WTC11 (cell line): Measurements from ENCODE around the gene TBC1D19.

Experiments used
- FOXP1 ChIP-seq: sonication (generic); formaldehyde crosslinking; IDR thresholded peaks from 2 replicates; pipeline ENCODE4 v1.8.0; 2022; ENCODE audit warnings: missing genetic modification reagents, mild to moderate bottlenecking, moderate library complexity, borderline replicate concordance
- SP1 ChIP-seq: sonication (generic); formaldehyde crosslinking; conservative IDR thresholded peaks from 2 replicates; pipeline ENCODE4 v1.8.1; 2022; ENCODE audit warnings: missing genetic modification reagents
- STAT6 ChIP-seq: sonication (generic); formaldehyde crosslinking; conservative IDR thresholded peaks from 2 replicates; pipeline ENCODE4 v1.8.1; 2023; ENCODE audit warnings: mild to moderate bottlenecking, low read depth, missing genetic modification reagents, moderate library complexity
- USF2 ChIP-seq: sonication (generic); formaldehyde crosslinking; IDR thresholded peaks from 2 replicates; pipeline ENCODE4 v1.8.1; 2023; ENCODE audit warnings: mild to moderate bottlenecking, missing genetic modification reagents, moderate library complexity
- TF ChIP-seq, protein P1 (sequence below): fragments of 200-600 bp; IDR thresholded peaks from 2 replicates; pipeline ENCODE4 v1.8.0; 2022; ENCODE audit warnings: antibody characterized with exemption

DNA sequence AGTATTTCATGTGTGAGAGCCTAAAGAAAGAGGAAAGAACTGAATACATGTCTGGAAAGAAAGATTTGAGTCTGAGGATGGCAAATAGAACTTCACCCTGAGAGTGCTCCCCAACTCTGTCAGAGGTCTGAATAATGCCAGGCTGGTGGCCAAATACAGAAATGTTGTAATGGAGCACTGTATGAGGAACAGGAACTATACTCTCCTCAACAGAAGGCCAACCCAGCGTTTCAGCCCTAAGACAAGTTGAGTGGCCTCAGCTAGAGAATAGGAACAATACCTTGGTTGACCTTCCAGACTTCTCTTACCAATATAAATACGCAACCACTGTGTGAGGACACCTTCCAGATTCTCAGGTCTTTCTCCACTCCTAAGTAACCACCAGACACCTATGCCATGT lies 182.3 kb downstream of the TBC1D19 start:
- no peak for TF ChIP-seq STAT6 (CRISPR knock-in tag)
- TF ChIP-seq USF2 (CRISPR knock-in tag), result no peak
- TF ChIP-seq, protein P1, sequence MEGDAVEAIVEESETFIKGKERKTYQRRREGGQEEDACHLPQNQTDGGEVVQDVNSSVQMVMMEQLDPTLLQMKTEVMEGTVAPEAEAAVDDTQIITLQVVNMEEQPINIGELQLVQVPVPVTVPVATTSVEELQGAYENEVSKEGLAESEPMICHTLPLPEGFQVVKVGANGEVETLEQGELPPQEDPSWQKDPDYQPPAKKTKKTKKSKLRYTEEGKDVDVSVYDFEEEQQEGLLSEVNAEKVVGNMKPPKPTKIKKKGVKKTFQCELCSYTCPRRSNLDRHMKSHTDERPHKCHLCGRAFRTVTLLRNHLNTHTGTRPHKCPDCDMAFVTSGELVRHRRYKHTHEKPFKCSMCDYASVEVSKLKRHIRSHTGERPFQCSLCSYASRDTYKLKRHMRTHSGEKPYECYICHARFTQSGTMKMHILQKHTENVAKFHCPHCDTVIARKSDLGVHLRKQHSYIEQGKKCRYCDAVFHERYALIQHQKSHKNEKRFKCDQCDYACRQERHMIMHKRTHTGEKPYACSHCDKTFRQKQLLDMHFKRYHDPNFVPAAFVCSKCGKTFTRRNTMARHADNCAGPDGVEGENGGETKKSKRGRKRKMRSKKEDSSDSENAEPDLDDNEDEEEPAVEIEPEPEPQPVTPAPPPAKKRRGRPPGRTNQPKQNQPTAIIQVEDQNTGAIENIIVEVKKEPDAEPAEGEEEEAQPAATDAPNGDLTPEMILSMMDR, result no peak
- no peak for TF ChIP-seq SP1 (CRISPR knock-in tag)
- TF ChIP-seq FOXP1 (CRISPR knock-in tag), result no peak
